Measurements from ENCODE around the gene PAX8. TPM values are rescaled to one million over a fixed set of nuclear protein-coding genes. Genes with fewer than 3 reads are reported as not detected.

PAX8 gene
- total RNA-seq, 2 experiments from 2014 or later: 1.6 to 2.6 TPM

- POLR2A ChIA-PET: interaction anchor here (0.5 to 3.8 kb wide), 13 partner anchors 9 to 656 kb away, joined by 3 to 25 read pairs (median 5); no protein-coding TSS in a partner anchor
- no TSS peak for BruUV-seq (replicated peaks)
- Histone ChIP-seq H3K36me3 (ENCODE audit: insufficient read depth, low read length) (peaks cover 25% of the 10 kb centered on the region), H2AFZ (ENCODE audit: low read length) (no peak overlapping the region; the same call in 1 of the 2 replicates), H3K9me3 (ENCODE audit: low read length) (no peaks in the 10 kb centered on the region), H3K4me2 (ENCODE audit: low read length) (peak overlapping the region; percentile 100), H3K4me1 (ENCODE audit: insufficient read depth, low read length, poor library complexity, severe bottlenecking) (peaks cover 27% of the 10 kb centered on the region), H3K27ac (ENCODE audit: low read depth, low read length, poor library complexity, severe bottlenecking) (peak overlapping the region; percentile 87), H4K20me1 (ENCODE audit: insufficient read depth, low read length) (peaks cover 28% of the 10 kb centered on the region), H3K4me3 (ENCODE audit: low read depth, low read length, poor library complexity, severe bottlenecking) (peak overlapping the region; percentile 90), H3K79me2 (ENCODE audit: insufficient read depth, low read depth, low read length) (peaks cover 53% of the 10 kb centered on the region), H3K9me2 (ENCODE audit: insufficient read depth, low read length) (no peaks in the 10 kb centered on the region)
- intact Hi-C loops (cut with micrococcal nuclease; ENCODE audit: unreplicated experiment): loop anchor here (1.0 to 10.0 kb wide), 3 partner anchors 25 to 690 kb away; no protein-coding TSS in a partner anchor
- CTCF ChIA-PET (ENCODE audit: unreplicated experiment): interaction anchor here (0.6 to 2.2 kb wide), 5 partner anchors 10 to 103 kb away, joined by 3 to 17 read pairs (median 4); no protein-coding TSS in a partner anchor
- TF ChIP-seq EZH2phosphoT487 (IDR thresholded peaks at IDR 0.05; ENCODE audit: borderline replicate concordance, low read depth, low read length) (no peak), CTCF (conservative IDR thresholded peaks at IDR 0.05; ENCODE audit: low read length) (peak; percentile 72)
- DNase-seq (ENCODE audit: low spot score): peak; percentile 53
Measured at GRCh38 chr2:113174376-113174750, 104.4 kb downstream of the PAX8 start.

GRCh38 chr2:113173542-113174375 is 105.0 kb downstream of the PAX8 start, which contains the start of gene PSD4:
Gene PSD4, plus strand, starts transcription at chr2:113173971. Its CDS starts 8,486 bp downstream, at chr2:113182457.
- Histone ChIP-seq H3K4me2 (ENCODE audit: low read length) (peak within 1 kb of the TSS; percentile 100), H3K27ac (ENCODE audit: low read depth, low read length, poor library complexity, severe bottlenecking) (peak within 1 kb of the TSS; percentile 87), H3K79me2 (ENCODE audit: insufficient read depth, low read depth, low read length) (peaks cover 47% of the 10 kb centered on the region), H3K9me2 (ENCODE audit: insufficient read depth, low read length) (no peaks in the 10 kb centered on the region), H3K36me3 (ENCODE audit: insufficient read depth, low read length) (peaks cover 23% of the 10 kb centered on the region), H3K9me3 (ENCODE audit: low read length) (no peaks in the 10 kb centered on the region), H4K20me1 (ENCODE audit: insufficient read depth, low read length) (peaks cover 28% of the 10 kb centered on the region), H3K4me3 (ENCODE audit: low read depth, low read length, poor library complexity, severe bottlenecking) (peak within 1 kb of the TSS; percentile 90), H2AFZ (ENCODE audit: low read length) (peak within 1 kb of the TSS; percentile 60), H3K4me1 (ENCODE audit: insufficient read depth, low read length, poor library complexity, severe bottlenecking) (peaks cover 30% of the 10 kb centered on the region)
- ChIA-PET CTCF (ENCODE audit: unreplicated experiment) (interaction anchor here (0.9 to 2.2 kb wide), 3 partner anchors 9 to 36 kb away, joined by 4 to 17 read pairs (median 7); no protein-coding TSS in a partner anchor), POLR2A (interaction anchor here (0.5 to 3.8 kb wide), 11 partner anchors 9 to 655 kb away, joined by 3 to 25 read pairs (median 5); no protein-coding TSS in a partner anchor)
- intact Hi-C loops (cut with micrococcal nuclease; ENCODE audit: unreplicated experiment): loop anchor here (1.0 to 10.0 kb wide), 3 partner anchors 26 to 691 kb away; no protein-coding TSS in a partner anchor
- peak; percentile 91 for DNase-seq (ENCODE audit: low spot score)
- TF ChIP-seq CTCF (conservative IDR thresholded peaks at IDR 0.05; ENCODE audit: low read length): peak; percentile 43
- TF ChIP-seq EZH2phosphoT487 (IDR thresholded peaks at IDR 0.05; ENCODE audit: borderline replicate concordance, low read depth, low read length): no peak
- BruUV-seq (replicated peaks): no TSS peak
